ENCODE data around the gene FCHSD2.
"Not testable (repeated sequence)": the region's sequence is repeated elsewhere in the genome, so short reads cannot be mapped to it uniquely, and the experiment has no call there.

The FCHSD2 gene

GRCh38 chr11:72833083-72833733 is 308.9 kb downstream of the FCHSD2 start:
- DNase-seq (ENCODE audit: low read depth) = no peak

DNA sequence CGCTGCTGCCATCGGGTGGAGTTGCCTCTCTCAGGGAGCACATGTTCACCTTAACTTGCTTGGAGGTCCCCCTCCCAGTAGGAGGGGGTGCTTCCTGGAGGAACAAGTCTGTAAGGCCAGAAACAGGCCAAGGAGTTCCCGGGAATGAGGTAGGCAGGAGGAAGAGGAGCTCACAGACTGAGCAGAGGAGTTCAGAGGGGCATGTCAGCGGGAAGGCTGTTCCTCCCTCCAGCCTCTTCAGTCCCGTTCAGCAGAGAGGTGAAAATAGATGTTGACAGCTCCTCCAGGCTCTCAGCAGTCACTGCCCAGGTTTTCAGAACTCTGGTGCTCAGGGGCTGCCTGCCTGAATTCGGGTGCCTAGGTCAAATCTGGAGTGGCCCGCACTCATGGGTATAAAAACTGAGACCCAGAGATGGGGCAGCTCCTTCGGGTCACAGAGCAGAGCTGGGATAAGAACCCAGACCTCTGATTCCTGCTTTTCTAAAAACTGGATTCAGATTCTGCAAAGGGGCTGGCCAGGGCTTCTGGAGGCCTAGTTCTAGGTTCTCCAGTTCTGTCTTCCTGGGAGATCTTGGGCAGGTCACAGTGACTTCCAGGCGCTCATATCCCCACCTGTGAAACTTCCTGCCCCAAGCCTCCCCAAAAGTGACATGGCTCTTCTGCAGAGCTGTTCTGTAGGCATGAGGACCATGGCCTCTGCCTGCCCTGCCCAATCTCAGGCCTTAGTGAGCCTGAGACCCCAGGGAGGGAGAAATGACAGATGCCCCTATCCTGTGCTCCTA is 309.6 kb downstream of the FCHSD2 start:
- DNase-seq (ENCODE audit: low read depth) = no peak

DNA sequence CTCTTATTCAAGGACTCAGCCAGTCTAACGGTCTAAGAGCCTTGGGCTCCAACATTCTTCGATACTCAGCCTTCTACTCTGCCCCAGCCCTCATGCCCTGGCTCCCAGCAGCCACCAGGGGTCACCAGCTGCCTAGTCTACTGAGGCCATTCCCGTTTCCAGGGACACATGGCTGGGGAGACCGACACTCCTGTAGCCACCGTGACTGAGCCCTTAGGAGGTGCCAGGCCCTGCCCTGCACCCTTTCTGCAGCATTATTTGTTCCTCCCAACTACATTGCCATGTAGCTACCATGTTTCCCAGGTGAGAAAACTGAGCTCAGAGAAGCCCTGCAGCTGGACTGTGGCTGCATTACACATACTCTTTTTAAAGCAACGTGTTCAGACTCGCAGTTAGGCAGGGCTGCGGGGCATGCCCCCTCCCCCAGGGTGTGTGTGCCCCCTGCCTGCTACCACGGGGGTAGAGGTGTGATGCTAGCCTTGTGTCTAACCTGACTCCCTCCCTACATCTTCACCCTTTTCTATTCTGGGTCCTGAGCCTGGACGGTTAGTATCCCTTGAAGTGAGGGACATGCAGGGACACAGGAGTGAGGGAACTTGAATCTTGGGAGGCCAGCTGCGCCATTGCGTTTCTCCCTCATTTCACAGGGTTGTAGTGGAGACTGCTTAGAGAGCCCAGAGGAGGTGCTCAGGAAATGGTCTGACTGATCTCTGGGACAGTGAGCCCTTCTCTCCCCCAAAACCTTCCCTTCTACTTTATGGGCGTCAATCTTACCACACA is 310.4 kb downstream of the FCHSD2 start:
- DNase-seq (ENCODE audit: low read depth) = no peak

GRCh38 chr11:72829884-72830533 is 312.1 kb downstream of the FCHSD2 start:
- no peak for DNase-seq (ENCODE audit: low read depth)

DNA sequence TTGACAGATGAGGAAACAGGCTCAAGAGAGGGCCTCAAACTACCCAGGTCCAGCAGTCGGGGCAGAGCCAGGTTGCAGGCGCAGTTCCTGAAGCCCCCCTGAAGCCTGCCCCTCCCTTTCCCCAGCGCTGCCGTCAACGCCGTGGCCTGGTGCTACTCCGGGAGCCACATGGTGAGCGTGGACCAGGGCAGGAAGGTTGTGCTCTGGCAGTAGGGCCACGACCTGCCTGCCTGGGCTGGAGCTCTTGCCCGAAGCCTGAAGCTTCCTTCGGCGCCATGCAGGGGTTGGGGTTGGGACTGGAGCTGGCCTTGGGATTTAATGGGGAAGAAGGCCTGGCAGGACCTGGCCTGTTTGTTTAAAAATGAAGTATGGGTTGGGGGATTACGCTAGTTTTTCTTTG is 312.9 kb downstream of the FCHSD2 start:
- DNase-seq (ENCODE audit: low read depth) = no peak

DNA sequence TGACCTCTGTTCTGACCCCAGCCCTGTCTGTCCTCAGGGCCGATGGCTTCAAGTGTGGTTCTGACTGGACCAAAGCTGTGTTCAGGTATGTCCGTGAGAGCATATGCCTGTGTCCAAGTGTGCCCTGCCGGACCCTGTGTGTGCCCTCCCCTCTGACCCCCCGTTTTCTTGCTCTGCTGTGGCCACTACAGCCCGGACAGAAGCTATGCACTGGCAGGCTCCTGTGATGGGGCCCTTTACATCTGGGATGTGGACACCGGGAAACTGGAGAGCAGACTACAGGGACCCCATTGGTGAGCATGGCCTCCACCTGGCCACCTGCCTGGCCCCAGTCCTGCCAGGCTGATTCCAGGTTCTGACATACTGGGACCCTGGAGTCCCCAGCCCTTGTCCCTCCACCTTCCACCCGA is 313.4 kb downstream of the FCHSD2 start:
- DNase-seq (ENCODE audit: low read depth) = no peak

- no peak for DNase-seq (ENCODE audit: low read depth)
Measured at GRCh38 chr11:72828081-72828567, 314.0 kb downstream of the FCHSD2 start.

DNA sequence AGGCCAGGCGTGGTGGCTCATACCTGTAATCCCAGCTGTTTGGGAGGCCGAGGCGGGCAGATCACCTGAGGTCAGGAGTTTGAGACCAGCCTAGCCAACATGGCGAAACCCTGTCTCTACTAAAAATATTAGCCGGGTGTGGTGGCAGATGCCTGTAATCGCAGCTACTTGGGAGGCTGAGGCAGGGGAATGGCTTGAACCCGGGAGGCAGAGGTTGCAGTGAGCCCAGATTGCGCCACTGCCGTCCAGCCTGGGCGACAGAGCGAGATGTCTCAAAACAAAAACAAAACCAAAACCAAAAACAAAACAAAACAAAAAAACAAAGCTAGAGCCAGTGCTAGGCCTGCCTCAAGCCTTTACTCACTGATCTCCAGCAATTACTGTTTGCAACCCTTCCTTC is 314.5 kb downstream of the FCHSD2 start:
- not testable (repeated sequence) for DNase-seq (ENCODE audit: low read depth)

DNA sequence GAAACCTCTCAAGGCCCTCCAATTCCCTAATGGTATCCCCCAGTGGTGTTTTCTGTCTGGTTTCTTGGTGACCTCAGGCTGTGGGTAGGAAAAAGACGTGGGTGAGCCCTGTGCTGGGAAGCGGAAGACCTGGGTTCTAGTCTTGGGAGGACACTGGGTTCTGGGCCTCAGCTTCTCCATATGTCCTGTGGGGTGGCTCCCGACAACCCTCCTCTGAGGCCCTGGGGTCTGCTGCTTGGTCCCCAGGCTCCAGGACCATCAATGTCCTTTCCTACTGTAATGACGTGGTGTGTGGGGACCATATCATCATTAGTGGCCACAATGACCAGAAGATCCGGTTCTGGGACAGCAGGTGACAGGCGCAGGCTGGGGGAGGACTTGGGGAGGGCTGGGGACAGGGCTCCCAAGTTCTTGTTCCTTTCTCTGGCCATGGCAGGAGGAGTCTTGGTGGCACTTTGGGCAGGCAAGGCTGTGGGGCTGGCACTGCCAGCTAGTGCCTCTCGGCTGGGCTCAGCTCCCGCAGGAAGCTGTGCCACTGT is 315.1 kb downstream of the FCHSD2 start:
- DNase-seq (ENCODE audit: low read depth) = no peak

DNA sequence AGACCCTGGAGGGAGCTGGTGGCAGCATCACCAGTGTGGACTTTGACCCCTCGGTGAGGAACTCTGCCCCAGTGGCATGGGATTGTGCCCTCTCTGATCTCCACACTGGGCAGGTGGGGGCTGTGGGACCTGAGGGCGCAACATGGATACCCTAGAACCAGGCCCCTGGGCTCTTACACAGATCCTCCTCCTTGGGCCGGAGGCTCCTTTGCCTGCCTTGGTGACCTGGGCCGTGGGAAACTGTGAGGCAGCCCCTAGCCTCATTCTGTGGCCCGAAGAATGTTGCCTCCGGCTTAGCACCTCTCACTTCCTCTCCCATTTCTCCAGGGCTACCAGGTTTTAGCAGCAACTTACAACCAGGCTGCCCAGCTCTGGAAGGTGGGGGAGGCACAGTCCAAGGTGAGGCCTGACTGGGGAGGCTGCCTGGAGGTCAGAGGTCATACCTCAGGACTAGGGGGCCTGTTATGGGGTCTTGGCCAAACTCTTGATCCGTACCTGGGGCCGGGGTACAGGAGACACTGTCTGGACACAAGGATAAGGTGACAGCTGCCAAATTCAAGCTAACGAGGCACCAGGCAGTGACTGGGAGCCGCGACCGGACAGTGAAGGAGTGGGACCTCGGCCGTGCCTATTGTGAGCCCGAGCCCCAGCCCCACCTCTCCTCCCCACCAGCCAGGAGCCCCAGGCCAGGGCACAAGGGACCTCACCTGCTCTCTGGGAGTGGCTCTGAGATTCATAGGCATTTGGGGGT is 315.8 kb downstream of the FCHSD2 start:
- no peak for DNase-seq (ENCODE audit: low read depth)

DNA sequence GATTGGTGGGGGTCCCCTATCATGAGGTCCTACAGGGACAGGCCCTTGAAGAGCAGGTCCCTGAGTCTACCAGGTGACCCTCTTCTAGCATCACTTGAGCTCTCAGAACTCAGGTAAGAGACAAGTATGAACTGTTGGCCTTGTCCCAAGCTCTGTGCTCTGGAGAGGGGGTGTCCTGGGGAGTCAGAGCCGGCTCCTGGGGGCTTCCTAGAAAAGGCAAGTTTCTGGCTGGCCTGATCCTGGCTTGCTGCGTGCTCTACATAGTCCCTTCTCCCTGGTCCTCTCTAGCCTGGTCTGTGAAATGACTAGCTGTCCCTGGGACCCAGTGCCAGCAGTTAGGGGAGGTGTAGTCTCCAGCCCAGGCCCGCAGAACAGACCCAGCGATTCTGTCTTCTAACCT is 316.5 kb downstream of the FCHSD2 start:
- no peak for DNase-seq (ENCODE audit: low read depth)

DNA sequence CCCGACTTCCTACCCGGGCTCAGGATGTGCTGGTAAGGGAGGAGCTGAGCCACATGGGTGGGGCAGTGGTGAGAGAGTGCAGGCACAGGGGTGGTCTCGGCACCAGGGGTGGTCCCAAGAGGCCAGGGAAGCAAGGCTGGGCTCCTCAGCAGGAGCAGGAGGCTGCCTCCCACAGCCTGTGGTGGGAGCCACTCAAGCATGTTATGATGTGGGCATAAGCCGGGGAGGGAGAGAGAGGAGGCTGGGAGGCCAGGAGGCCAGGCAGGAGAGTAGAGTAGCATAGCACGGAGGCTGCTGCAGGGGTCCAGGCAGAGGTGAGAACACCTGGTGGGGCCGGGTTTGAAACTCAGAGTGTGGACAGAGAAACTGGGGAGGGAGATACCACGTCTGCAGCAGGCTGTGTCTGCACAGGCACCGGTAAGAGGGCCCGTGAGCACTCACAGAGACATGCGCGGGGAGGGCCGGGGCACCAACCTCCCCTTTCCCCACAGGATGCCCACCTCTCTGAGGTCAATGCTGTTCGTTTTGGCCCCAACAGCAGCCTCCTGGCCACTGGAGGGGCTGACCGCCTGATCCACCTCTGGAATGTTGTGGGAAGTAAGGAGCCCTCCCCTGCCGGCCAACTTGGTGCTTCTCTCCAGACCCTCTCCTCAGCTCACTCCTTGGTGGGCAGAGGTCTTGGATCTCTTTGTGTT is 317.2 kb downstream of the FCHSD2 start:
- DNase-seq (ENCODE audit: low read depth) = no peak

GRCh38 chr11:72824020-72824419 is 318.1 kb downstream of the FCHSD2 start:
- no peak for DNase-seq (ENCODE audit: low read depth)

GRCh38 chr11:72823105-72823804 is 318.9 kb downstream of the FCHSD2 start:
- DNase-seq (ENCODE audit: low read depth) = no peak

- DNase-seq (ENCODE audit: low read depth) = no peak
Measured at GRCh38 chr11:72821920-72822799, 320.0 kb downstream of the FCHSD2 start.

GRCh38 chr11:72821221-72821919 is 320.7 kb downstream of the FCHSD2 start:
- DNase-seq (ENCODE audit: low read depth) = no peak

- no peak for DNase-seq (ENCODE audit: low read depth)
Measured at GRCh38 chr11:72820439-72821139, 321.5 kb downstream of the FCHSD2 start.

GRCh38 chr11:72818971-72819370 is 323.1 kb downstream of the FCHSD2 start:
- DNase-seq (ENCODE audit: low read depth) = no peak

Data from HS-5 (cell line).